Endothelial cell of umbilical vein (primary cell): ENCODE data around the gene TBX4. TPM values are rescaled to one million over a fixed set of nuclear protein-coding genes. Genes with fewer than 3 reads are reported as not detected.

Experiments
- BruUV-seq: library from RNA; stranded (reverse); fragments of 400-500 nt; replicated peaks from 2 replicates; lab custom pipeline; 2021; lab: Mats Ljungman, UMichigan
- CTCF ChIA-PET: fragments of 300-600, 350-600 bp; sonication (Branson Sonifier 250); formaldehyde crosslinking; loops from one replicate; lab custom pipeline; 2021; ENCODE audit warnings: antibody characterized with exemption, inconsistent platforms; lab: Charles Lee
- POLR2A ChIA-PET: fragments of 300-600, 350-600 bp; sonication (Branson Sonifier 250); formaldehyde crosslinking; loops from one replicate; lab custom pipeline; 2021; ENCODE audit warnings: antibody characterized with exemption, inconsistent platforms; lab: Charles Lee
- DNase-seq: peaks from one replicate; pipeline ENCODE4 v3.0.0-alpha.2; 2011; ENCODE audit warnings: low read depth, low spot score
- FAIRE-seq: peaks from 2 replicates; lab custom pipeline; 2011; peaks lifted over from hg19 to GRCh38; lab: Jason Lieb, UNC
- H2AFZ ChIP-seq: 2 replicates; pipeline ENCODE4 v1.6.0; 2012; ENCODE audit warnings: low read depth, low read length, control low read depth, inconsistent platforms
- H3K27ac ChIP-seq: 2 replicates; pipeline ENCODE4 v1.5.1; 2011; ENCODE audit warnings: low read depth, mild to moderate bottlenecking, control low read depth, low read length, moderate library complexity; ENCODE audit not compliant: insufficient read depth
- H3K27me3 ChIP-seq, 2 experiments: 2 replicates each; pipeline versions ENCODE4 v1.6.0 to v1.6.1; 2011; ENCODE audit warnings: low read length in 2 of 2, mixed read lengths in 1 of 2; ENCODE audit not compliant: control insufficient read depth in 2 of 2, insufficient read depth in 2 of 2
- H3K36me3 ChIP-seq, 2 experiments: 2 replicates in 1 of 2; 3 replicates in 1 of 2; pipeline ENCODE4 v1.5.1; 2011; ENCODE audit warnings: low read length in 2 of 2, mild to moderate bottlenecking in 1 of 2, moderate library complexity in 1 of 2; ENCODE audit not compliant: control insufficient read depth in 2 of 2, insufficient read depth in 2 of 2; ENCODE audit errors: extremely low read depth in 1 of 2
- H3K4me1 ChIP-seq: 3 replicates; pipeline ENCODE4 v1.5.1; 2011; ENCODE audit warnings: mild to moderate bottlenecking, low read length; ENCODE audit not compliant: control insufficient read depth, insufficient read depth; ENCODE audit errors: extremely low read depth
- H3K4me2 ChIP-seq: 2 replicates; pipeline ENCODE4 v1.6.1; 2011; ENCODE audit warnings: low read length, control low read depth, mixed read lengths; ENCODE audit not compliant: insufficient read depth
- H3K4me3 ChIP-seq, 3 experiments: fragments of 200-600 bp in 1 of 3; sonication (generic), shearing (Covaris generic) in 1 of 3; replicated peaks in 1 of 3; 2 replicates each; pipeline ENCODE4 v1.5.1; 2011 to 2016; ENCODE audit warnings: control low read depth in 3 of 3, low read length in 3 of 3, mild to moderate bottlenecking in 2 of 3, inconsistent platforms in 1 of 3, low read depth in 1 of 3, moderate library complexity in 1 of 3; ENCODE audit not compliant: insufficient read depth in 1 of 3
- H3K79me2 ChIP-seq: 2 replicates; pipeline ENCODE4 v1.6.0; 2012; ENCODE audit warnings: low read length, inconsistent platforms; ENCODE audit not compliant: control insufficient read depth, insufficient read depth
- H3K9ac ChIP-seq: replicated peaks from 2 replicates; pipeline ENCODE3; 2011; ENCODE audit warnings: low read length, control low read depth; ENCODE audit not compliant: insufficient read depth; ENCODE audit errors: extremely low read depth
- H3K9me1 ChIP-seq: replicated peaks from 3 replicates; pipeline ENCODE4 v1.6.0; 2011; ENCODE audit warnings: mild to moderate bottlenecking, low read length; ENCODE audit not compliant: control insufficient read depth, insufficient read depth; ENCODE audit errors: extremely low read depth
- H3K9me3 ChIP-seq: replicated peaks from 2 replicates; pipeline ENCODE4 v1.5.1; 2012; ENCODE audit warnings: low read length, inconsistent platforms; ENCODE audit not compliant: control insufficient read depth, insufficient read depth
- H4K20me1 ChIP-seq: replicated peaks from 2 replicates; pipeline ENCODE3; 2011; ENCODE audit warnings: mild to moderate bottlenecking, low read length; ENCODE audit not compliant: control insufficient read depth, insufficient read depth; ENCODE audit errors: extremely low read depth
- CTCF ChIP-seq, 2 donors: IDR thresholded peaks; 1 replicate in 1 of 2; 2 replicates in 1 of 2; pipeline ENCODE4 v1.5.1; 2011; ENCODE audit warnings: low read length in 2 of 2, mild to moderate bottlenecking in 2 of 2, moderate library complexity in 2 of 2, control low read depth in 1 of 2, inconsistent platforms in 1 of 2, low read depth in 1 of 2; ENCODE audit not compliant: insufficient read depth in 1 of 2; ENCODE audit errors: extremely low read depth in 1 of 2
- EZH2 ChIP-seq: IDR thresholded peaks from 2 replicates; pipeline ENCODE4 v1.6.1; 2012; ENCODE audit warnings: borderline replicate concordance, low read depth, mild to moderate bottlenecking, moderate library complexity, low read length, inconsistent platforms; ENCODE audit not compliant: severe bottlenecking
- FOS ChIP-seq: IDR thresholded peaks from 2 replicates; pipeline ENCODE4 v1.6.1; 2011; ENCODE audit warnings: mild to moderate bottlenecking, low read length, moderate library complexity, borderline replicate concordance; ENCODE audit not compliant: insufficient read depth
- GATA2 ChIP-seq: IDR thresholded peaks from 2 replicates; pipeline ENCODE4 v1.7.0; 2011; ENCODE audit warnings: low read depth, mild to moderate bottlenecking, moderate library complexity, mixed read lengths, low read length; ENCODE audit not compliant: insufficient read length, insufficient read depth
- JUN ChIP-seq: IDR thresholded peaks from 2 replicates; pipeline ENCODE4 v1.6.1; 2011; ENCODE audit warnings: borderline replicate concordance, low read depth; ENCODE audit not compliant: insufficient read length, insufficient read depth
- MYC ChIP-seq: IDR thresholded peaks from one replicate; pipeline ENCODE4 v1.6.1; 2011; ENCODE audit warnings: mild to moderate bottlenecking, low read depth, low read length
- POLR2A ChIP-seq: IDR thresholded peaks from 2 replicates; pipeline ENCODE4 v1.6.1; 2012; ENCODE audit warnings: low read depth, mild to moderate bottlenecking, control low read depth, low read length
- POLR2AphosphoS5 ChIP-seq: IDR thresholded peaks from 2 replicates; pipeline ENCODE4 v1.6.1; 2012; ENCODE audit warnings: low read depth, mild to moderate bottlenecking, control low read depth, low read length, moderate library complexity; ENCODE audit not compliant: insufficient read depth
- dilution Hi-C: fragments of 300-500 bp; cut with MboI; formaldehyde crosslinking; loops from one replicate; pipeline ENCODE4 v1.15.0; 2019; ENCODE audit warnings: low sequenced_read_pairs; ENCODE audit not compliant: extremely low pct_ligation_motif_present
- intact Hi-C: fragments of 100-400 bp; cut with micrococcal nuclease; formaldehyde crosslinking; loops from one replicate; pipeline ENCODE4 v1.10.0; 2022
- polyA plus RNA-seq, 4 experiments: library from polyadenylated mRNA; depleted of rRNA in 3 of 4; stranded (reverse) in 3 of 4; unstranded in 1 of 4; fragments of >200 nt; gene quantifications; 2 replicates each; pipeline versions ENCODE4 v1.2.1 to v1.2.3, GENCODE V29; 2011 to 2012; ENCODE audit warnings: missing spikeins in 1 of 4
- total RNA-seq: library from RNA; stranded (reverse); gene quantifications from 2 replicates; pipeline ENCODE4 v1.2.3, GENCODE V29; 2021
- TF ChIP-seq, protein P1 (sequence below): IDR thresholded peaks from 2 replicates; pipeline ENCODE4 v1.6.1; 2011; ENCODE audit not compliant: insufficient read depth, insufficient read length

The TBX4 gene
- total and polyA plus RNA-seq, 2 donors (not counting 3 experiments of a cell fraction or from before 2014, with no cell fraction given), result not detected

DNA sequence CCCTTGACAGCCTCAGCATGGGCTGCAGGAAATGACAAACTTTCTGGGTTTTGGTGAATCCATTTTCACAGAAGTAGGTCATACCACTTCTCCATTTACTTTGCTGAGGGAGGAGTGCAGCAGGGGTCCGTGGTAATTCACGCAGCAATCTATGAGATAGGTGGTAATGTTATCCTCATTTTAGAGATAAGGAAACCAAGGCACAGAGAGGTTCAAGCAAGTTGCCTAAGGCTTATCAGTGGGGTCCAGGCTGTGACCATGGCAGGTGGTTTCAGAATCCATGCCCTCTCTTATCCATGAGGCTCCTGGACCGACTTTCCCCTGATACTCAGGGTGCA is 12.6 kb downstream of the TBX4 start:
- ChIA-PET CTCF (interaction anchor here (1.6 kb wide), 1 partner anchor 11 kb away, joined by 3 read pairs; no protein-coding TSS in a partner anchor), POLR2A (no interaction called here)
- no peak overlapping the region for H3K9ac ChIP-seq
- no peak for TF ChIP-seq POLR2AphosphoS5
- TF ChIP-seq MYC, result no peak
- TF ChIP-seq FOS, result no peak
- TF ChIP-seq CTCF (IDR thresholded peaks at IDR 0.05; ENCODE audit: extremely low read depth in 1 of 2, insufficient read depth in 1 of 2, low read depth in 1 of 2, low read length in 2 of 2), result no peak
- TF ChIP-seq GATA2, result no peak
- no peak for TF ChIP-seq EZH2
- TF ChIP-seq POLR2A, result no peak
- TF ChIP-seq, protein P1, sequence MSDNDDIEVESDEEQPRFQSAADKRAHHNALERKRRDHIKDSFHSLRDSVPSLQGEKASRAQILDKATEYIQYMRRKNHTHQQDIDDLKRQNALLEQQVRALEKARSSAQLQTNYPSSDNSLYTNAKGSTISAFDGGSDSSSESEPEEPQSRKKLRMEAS, result no peak
- no peak for TF ChIP-seq JUN
- H3K27me3 ChIP-seq, result peaks cover 35 to 47% of the 10 kb centered on the region in 2 experiments
- no peaks in the 10 kb centered on the region for H3K4me1 ChIP-seq
- no peak overlapping the region for H3K4me3 ChIP-seq
- H3K9me3 ChIP-seq, result no peaks in the 10 kb centered on the region
- dilution Hi-C loops, result no loop called here
- H3K9me1 ChIP-seq, result no peaks in the 10 kb centered on the region
- no peaks in the 10 kb centered on the region for H3K79me2 ChIP-seq
- H3K4me2 ChIP-seq, result no peak overlapping the region
- no TSS peak for BruUV-seq
- intact Hi-C loops, result no loop called here
- H3K36me3 ChIP-seq, result no peaks in the 10 kb centered on the region
- DNase-seq (no peak), FAIRE-seq (no peak)
- H2AFZ ChIP-seq, result no peak overlapping the region
- H3K27ac ChIP-seq, result no peak overlapping the region
- H4K20me1 ChIP-seq, result no peaks in the 10 kb centered on the region
